T47D (cell line): ENCODE measurements around the gene YAE1.

ENCODE experiments used
- DNase-seq, 2 experiments: peaks; one replicate each; pipeline versions ENCODE4 v3.0.0 to v3.0.0-alpha.2; 2011 to 2012; ENCODE audit warnings: low read depth in 1 of 2, low spot score in 1 of 2
- JUND ChIP-seq: IDR thresholded peaks from 2 replicates; pipeline ENCODE4 v1.6.1; 2012; ENCODE audit warnings: low read depth
- in situ Hi-C: cut with HindIII; loops from 2 replicates; pipeline ENCODE4 v1.10.0; 2016; ENCODE audit warnings: low sequenced_read_pairs, low pct_unique_long_range_greater_than_20kb

Gene YAE1

DNA sequence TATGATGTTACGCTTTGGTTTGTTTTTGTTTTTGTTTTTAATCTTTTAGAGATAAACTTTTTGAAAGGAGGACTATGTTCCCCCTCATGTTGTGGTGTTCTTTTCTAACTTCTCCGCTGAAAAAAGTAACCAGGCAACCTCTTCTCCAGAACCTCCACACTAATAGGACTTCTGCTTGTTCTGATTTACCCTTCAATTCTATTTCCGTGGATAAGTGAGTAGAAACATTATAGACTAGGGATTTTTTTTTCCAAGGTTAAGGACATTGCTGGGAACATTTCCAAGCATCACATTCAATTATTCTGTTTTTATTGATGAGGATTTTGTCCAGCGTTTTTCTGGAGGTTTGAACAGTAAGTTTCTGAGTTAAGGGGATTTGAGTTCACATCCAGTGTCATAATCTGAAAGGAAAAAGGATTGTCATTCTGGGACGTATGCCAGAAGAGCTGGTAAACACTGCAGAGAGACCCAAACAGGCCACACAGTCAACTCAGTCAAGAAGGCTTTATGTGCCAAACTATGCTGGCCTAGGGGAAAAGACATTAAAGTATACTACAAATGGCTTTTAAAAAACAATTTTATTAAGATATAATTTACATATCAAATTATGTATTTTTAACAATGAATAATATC, 28.9 kb downstream of the YAE1 start:
- DNase-seq, result peak in 1 of 2 experiments; percentile 12
- TF ChIP-seq JUND, result no peak
- in situ Hi-C loops, result no loop called here

DNA sequence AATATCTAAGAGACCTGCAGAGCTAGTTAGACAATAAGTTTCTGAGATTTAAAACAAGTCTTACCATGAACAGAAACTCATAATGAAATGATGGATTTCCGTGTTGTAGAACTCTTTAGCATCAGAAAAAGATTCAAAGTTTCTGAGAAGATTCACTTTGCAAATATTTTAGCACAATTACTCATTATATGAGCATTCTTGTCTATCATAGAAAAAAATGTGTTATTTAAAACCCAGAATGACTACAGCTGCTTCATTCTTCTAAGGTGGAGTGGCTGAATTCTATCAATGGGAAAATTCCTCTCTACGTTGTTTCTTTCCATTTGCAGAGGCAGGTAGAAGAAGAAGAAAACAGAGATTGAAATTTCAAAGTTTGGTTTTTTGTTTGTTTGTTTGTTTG, 36.1 kb downstream of the YAE1 start:
- TF ChIP-seq JUND, result no peak
- in situ Hi-C loops, result no loop called here
- DNase-seq, result no peak

DNA sequence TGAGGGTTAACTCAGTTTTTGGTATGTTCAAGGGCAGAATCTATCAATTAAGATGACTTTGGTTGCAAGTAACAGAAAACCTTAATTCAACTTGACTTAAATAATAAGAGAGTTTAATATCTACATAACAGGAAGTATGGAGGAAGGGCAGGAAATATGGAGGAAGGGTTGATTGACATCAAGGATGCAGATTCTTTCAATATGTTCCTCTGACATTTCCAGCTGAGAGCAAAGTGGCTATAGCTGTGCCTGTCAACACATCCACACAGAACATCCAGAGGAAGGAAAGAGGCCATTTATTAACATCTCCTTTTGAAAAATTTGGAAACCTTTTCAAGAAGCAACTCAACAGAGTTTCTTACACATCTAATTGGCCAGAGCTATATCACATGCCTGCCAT, 37.7 kb downstream of the YAE1 start:
- DNase-seq, result no peak
- in situ Hi-C loops, result no loop called here

DNA sequence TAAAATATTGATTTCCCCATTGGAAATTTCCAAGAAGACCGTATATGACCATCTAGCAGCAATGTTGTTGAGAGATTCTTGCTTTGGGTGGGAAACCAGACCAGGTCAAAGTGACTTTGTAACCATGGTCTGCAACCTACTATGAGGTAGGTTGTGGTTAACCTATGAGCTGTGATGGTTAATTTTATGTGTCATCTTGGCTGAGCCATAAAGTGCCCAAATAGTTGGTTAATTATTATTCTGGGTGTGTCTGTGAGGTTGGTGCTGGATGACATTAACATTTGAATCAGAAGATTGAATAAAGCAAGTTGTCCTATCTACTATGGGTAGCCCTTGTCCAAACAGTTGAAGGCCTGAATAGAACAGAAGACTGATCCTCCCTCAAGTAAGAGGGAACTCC, 38.9 kb downstream of the YAE1 start:
- TF ChIP-seq JUND, result no peak
- no peak for DNase-seq
- in situ Hi-C loops, result no loop called here

More for the DNA sequence above, 37.7 kb downstream of the YAE1 start:
- TF ChIP-seq JUND, result no peak

DNA sequence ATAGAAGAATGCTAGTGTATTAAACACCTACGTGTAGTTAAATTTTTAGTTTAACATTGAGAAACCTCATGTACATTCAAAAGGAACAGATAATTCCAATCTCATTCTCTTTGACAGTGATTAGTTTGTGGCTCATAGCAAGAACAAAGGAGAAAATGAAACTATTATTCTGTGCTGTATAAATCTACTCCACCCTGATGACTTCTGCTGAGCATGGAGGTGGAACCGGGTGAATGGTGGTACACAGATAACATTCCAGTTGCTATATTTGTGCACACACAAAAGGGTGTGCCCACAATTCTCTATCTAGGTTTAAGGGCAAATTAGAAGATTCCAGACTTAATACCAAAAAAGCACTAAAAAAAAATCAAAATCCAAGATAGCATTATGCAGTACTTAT, 40.1 kb downstream of the YAE1 start:
- TF ChIP-seq JUND, result no peak
- no peak for DNase-seq
- in situ Hi-C loops, result no loop called here

DNA sequence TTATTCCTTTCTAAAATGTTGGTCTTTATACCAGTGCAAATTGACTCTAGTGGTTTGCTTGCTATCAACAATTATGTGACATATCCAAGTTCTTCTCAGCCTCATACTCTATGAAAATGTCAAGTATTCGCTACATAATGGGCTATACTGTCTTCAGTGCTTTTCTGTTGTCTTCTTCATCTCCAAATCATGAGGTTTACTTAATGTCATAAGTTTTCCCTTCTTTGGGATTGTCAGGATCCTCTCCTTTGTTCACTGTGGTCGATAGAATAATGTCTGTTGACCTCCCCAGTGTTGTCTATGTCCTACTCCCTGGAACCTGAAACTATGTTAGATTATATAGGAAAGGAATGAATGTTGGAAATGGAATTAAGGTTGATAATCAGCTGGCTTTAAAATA, 40.7 kb downstream of the YAE1 start:
- DNase-seq, result no peak
- in situ Hi-C loops, result no loop called here
- TF ChIP-seq JUND, result no peak

DNA sequence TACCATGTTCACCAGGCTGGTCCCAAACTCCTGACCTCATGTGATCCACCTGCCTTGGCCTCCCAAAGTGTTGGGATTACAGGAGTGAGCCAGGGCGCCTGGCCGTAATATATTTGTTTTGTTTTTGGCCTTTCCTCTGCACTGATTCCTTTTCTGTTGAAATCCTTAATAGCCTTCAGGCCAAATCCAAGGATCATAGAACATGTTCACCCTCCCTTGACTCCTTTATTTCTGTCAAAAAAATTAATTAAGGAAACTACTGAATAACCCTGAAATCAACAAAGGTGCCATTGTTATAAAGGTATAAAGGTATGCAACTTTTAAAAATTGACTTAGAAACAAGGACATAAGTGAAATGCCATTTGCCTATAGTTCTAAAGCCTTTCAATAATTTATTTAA, 41.7 kb downstream of the YAE1 start:
- in situ Hi-C loops, result no loop called here
- DNase-seq, result no peak
- no peak for TF ChIP-seq JUND

DNA sequence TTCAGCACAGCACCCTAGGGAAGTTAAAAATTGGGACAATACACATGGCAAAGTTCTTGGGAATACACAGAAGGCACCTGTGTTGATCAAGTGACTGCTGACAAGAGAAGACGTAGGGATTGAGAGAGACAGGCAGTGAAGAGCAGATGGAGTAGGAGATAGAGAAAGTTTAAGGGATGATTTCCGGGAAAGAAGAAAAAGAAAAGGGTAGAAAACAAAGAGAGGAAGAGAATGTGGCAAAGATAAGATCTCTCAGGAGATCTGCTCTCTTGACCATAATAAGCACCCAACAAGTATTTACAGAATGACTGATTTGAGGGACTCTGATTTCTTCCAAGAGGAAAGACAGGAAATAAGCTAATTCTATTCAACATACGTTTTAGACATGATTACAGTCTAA, 42.1 kb downstream of the YAE1 start:
- no peak for TF ChIP-seq JUND
- in situ Hi-C loops, result no loop called here
- no peak for DNase-seq

DNA sequence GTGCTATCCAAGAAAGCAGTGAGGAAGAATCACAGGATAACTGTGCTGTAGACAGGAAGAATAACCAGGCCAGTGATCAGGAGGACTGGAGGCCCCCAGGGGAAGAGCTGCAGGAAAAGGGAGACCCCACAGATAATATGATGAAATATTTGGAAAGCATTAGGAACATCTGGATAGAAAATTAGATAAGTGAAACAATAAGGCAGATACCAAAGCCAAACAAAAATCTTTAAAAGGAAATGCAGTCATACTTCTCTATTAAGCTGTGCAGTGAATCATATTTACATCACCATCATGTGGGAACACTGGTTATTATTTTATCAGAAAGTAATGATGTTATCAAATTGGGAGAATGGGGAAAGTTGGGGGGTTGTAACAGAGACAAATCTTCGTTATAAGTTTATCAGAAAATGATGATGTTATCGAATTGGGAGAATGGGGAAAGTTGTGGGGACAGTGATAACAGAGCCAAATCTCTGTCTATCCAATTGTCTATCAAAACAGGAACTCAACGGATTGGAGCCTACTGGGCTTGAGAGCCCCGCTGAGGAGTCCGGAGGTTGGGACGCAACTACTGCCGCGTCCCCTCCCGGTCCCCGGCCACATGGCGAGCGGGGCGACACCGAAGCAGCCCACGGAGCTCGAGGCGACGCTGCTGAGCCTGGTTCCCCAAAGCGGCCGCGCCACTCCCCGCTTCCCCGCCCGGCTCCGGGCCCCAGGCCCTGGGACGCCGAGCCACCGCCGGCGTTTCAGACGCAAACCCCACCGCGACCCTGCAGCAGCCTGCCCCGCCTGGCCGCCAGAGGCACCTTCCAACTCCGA, 43.1 kb downstream of the YAE1 start:
- no peak for TF ChIP-seq JUND
- DNase-seq, result no peak
- in situ Hi-C loops, result no loop called here

DNA sequence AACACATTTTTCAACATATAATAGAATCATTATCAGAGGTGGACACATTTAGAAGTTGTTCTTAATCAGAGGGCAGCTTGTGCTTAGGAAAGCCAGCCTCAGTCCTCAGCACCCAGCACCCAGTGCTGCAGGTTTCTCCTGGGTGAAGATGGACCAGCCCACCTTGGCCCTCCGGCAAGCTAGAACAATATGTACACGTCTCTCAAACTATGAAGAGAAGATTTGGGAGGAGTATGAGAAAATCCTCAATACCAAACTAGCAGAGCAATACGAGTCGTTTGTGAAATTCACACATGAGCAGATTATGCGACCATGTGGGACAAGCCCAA, 43.7 kb downstream of the YAE1 start:
- TF ChIP-seq JUND, result no peak
- DNase-seq, result no peak
- in situ Hi-C loops, result no loop called here

DNA sequence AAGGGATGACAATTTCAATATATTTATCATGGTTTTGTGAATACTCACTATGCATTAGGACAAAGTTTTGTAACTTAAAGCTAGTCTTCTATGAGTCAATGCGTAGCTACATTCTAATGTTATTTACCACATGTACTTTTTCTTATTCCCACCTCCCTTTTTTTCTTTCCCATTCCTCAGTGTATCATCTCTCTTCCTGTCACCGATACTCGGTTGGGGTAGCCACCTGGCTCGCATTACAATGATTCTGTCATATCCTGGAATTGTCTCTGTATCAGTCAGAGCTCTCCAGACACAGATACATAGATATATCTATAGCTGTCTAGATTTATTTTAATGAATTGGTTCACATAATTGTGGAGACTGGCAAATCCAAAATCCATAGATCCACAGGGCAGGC, 47.4 kb downstream of the YAE1 start:
- DNase-seq, result no peak
- no peak for TF ChIP-seq JUND
- in situ Hi-C loops, result no loop called here

DNA sequence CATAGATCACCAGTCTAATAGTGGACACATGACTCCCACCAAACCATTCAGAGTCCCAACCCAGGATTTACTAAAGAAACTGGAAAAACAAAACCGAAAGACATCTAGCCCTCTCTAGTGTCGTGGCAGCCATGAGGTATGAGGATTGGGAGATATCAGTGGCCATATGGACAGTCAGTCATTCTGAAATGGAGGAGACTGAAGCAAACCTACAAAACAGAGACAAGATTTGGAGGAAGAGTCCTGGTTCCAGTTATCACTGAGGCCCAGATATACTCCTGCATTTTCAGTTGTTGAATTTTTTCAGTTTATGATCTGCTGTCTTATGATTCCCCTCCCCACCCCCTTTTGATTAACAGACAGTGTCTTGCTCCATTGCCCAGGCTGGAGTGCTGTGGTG, 48.1 kb downstream of the YAE1 start:
- in situ Hi-C loops, result no loop called here
- no peak for TF ChIP-seq JUND
- DNase-seq, result no peak

DNA sequence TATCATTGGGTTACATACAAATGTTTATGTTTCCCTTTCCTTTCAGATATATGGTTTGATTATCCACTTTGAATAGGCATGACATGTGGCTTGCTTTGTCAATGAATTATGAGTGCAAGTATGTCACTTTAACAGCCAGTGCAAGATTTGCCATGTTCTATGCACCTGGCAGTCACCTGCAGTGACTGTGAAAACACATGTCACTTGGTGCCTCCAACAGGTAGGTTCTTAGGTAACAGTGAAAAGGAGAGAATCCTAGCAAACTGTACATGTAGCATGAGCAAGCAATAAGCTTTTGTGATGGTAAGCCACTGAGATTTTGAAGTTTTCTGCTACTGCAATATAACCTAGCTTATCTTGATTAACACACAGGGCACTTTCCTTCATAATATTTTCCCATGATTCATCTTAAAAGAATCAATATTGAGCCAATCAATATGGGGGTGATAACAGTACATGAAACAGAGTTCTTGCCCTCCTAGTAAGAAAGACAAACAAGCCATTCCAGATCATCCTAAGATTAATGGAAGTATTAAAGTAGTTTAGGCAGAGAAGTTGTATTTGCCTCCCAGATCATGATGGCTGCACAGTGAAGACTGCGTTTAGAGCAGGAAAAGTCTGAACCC, 49.3 kb downstream of the YAE1 start:
- in situ Hi-C loops, result no loop called here
- no peak for DNase-seq
- TF ChIP-seq JUND, result no peak
